Measurements from ENCODE around the gene B3GALT4.
A peak's percentile ranks its signal among the peaks of the same experiment; 100 is the strongest.

B3GALT4 gene

GRCh38 chr6:33297956-33298772 lies 21.2 kb downstream of the B3GALT4 start:
- Mint-ChIP-seq H3K4me1 (peaks cover 16% of the 10 kb centered on the region), H3K9me3 (no peaks in the 10 kb centered on the region), H3K27ac (peak overlapping the region; percentile 94 to 97 (median 95)), H3K36me3 (ENCODE audit: low read depth) (peaks cover 10% of the 10 kb centered on the region), H3K4me3 (peak overlapping the region; percentile 93 to 100 (median 96)), H3K27me3 (ENCODE audit: low read depth) (no peaks in the 10 kb centered on the region)
- TF ChIP-seq CTCF (IDR thresholded peaks at IDR 0.05; ENCODE audit: unreplicated experiment in 3 of 3): no peak

- no peak for TF ChIP-seq CTCF (IDR thresholded peaks at IDR 0.05; ENCODE audit: unreplicated experiment in 3 of 3)
- H3K27ac Mint-ChIP-seq: peak within 1 kb of the TSS; percentile 94 to 97 (median 96)
Measured at GRCh38 chr6:33298773-33299236, 21.9 kb downstream of the B3GALT4 start, which contains the start of gene RGL2. TSS of gene RGL2 (minus strand) at chr6:33298942. CDS start at chr6:33298610, 332 bp downstream.

GRCh38 chr6:33299237-33299944 lies 22.5 kb downstream of the B3GALT4 start:
- Mint-ChIP-seq H3K4me1 (peaks cover 16% of the 10 kb centered on the region), H3K4me3 (peak overlapping the region; percentile 93 to 100 (median 96)), H3K9me3 (no peaks in the 10 kb centered on the region), H3K27ac (peak overlapping the region; percentile 94 to 96 (median 96)), H3K36me3 (ENCODE audit: low read depth) (peaks cover 5% of the 10 kb centered on the region), H3K27me3 (ENCODE audit: low read depth) (peaks cover 3% of the 10 kb centered on the region)
- peak; percentile 63 to 75 (median 72) for TF ChIP-seq CTCF (IDR thresholded peaks at IDR 0.05; ENCODE audit: unreplicated experiment in 3 of 3)

More at GRCh38 chr6:33298773-33299236, 21.9 kb downstream of the B3GALT4 start, which contains the start of gene RGL2:
- Mint-ChIP-seq H3K36me3 (ENCODE audit: low read depth) (peaks cover 10% of the 10 kb centered on the region), H3K4me1 (peaks cover 16% of the 10 kb centered on the region), H3K27me3 (ENCODE audit: low read depth) (peaks cover 1% of the 10 kb centered on the region), H3K4me3 (peak within 1 kb of the TSS; percentile 93 to 100 (median 96)), H3K9me3 (no peaks in the 10 kb centered on the region)

- Mint-ChIP-seq H3K4me1 (peaks cover 10% of the 10 kb centered on the region), H3K27me3 (ENCODE audit: low read depth) (peaks cover 3% of the 10 kb centered on the region), H3K36me3 (ENCODE audit: low read depth) (peaks cover 13% of the 10 kb centered on the region), H3K9me3 (no peaks in the 10 kb centered on the region), H3K4me3 (peak overlapping the region; percentile 36 to 93 (median 50)), H3K27ac (peak overlapping the region in 1 of 3 experiments; percentile 31)
- no peak for TF ChIP-seq CTCF (IDR thresholded peaks at IDR 0.05; ENCODE audit: unreplicated experiment in 3 of 3)
Measured at GRCh38 chr6:33301877-33302276, 25.0 kb downstream of the B3GALT4 start.

- Mint-ChIP-seq H3K36me3 (ENCODE audit: low read depth) (peaks cover 18% of the 10 kb centered on the region), H3K9me3 (no peaks in the 10 kb centered on the region), H3K4me3 (no peak overlapping the region), H3K27me3 (ENCODE audit: low read depth) (peaks cover 3% of the 10 kb centered on the region), H3K27ac (no peak overlapping the region), H3K4me1 (peaks cover 10% of the 10 kb centered on the region)
- no peak for TF ChIP-seq CTCF (IDR thresholded peaks at IDR 0.05; ENCODE audit: unreplicated experiment in 3 of 3)
Measured at GRCh38 chr6:33304216-33304615, 27.3 kb downstream of the B3GALT4 start.

Data from nephron (organoid).